HUES6 (cell line): ENCODE data around the gene MAPKAP1.

Source experiments
- H3K27ac ChIP-seq: 2 replicates; pipeline ENCODE4 v1.7.0; 2013; ENCODE audit warnings: low read depth, mild to moderate bottlenecking, low read length, inconsistent platforms
- H3K27me3 ChIP-seq: 2 replicates; pipeline ENCODE4 v1.6.1; 2013; ENCODE audit warnings: low read length; ENCODE audit not compliant: control insufficient read depth, insufficient read depth
- H3K36me3 ChIP-seq: 2 replicates; pipeline ENCODE4 v1.6.1; 2013; ENCODE audit warnings: low read length; ENCODE audit not compliant: control insufficient read depth, insufficient read depth
- H3K4me1 ChIP-seq: 2 replicates; pipeline ENCODE4 v1.6.1; 2013; ENCODE audit warnings: low read length; ENCODE audit not compliant: control insufficient read depth, insufficient read depth
- H3K4me3 ChIP-seq: 2 replicates; pipeline ENCODE4 v1.5.1; 2013; ENCODE audit warnings: low read depth, low read length
- H3K9ac ChIP-seq: one replicate; pipeline ENCODE4 v1.6.1; 2013; ENCODE audit warnings: mild to moderate bottlenecking, low read length
- H3K9me3 ChIP-seq: 2 replicates; pipeline ENCODE4 v1.6.1; 2013; ENCODE audit warnings: low read depth, low read length; ENCODE audit not compliant: control insufficient read depth, insufficient read depth

MAPKAP1 gene

DNA sequence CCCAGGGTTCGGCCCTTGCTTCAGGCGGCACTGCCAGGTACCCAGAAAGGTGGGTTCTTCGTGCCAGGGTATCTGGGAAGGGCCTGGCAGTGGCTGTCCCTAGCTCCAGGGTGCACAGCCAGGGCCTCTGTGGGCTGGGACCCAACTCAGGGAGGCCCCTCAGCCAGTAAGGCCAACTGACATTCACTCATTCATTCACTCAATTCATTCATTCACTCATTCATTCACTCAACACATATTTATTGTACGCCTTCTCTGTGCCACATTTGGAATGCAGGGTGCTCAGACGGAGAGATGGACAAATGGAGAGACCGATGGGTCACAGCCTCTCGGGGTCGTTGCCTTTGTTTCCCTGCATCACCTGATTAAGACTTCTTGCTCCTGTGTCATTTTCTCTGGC, 290.5 kb downstream of the MAPKAP1 start:
- Histone ChIP-seq H3K4me1 (no peaks in the 10 kb centered on the region), H3K27ac (no peak overlapping the region), H3K9ac (no peak overlapping the region), H3K9me3 (no peaks in the 10 kb centered on the region), H3K27me3 (no peaks in the 10 kb centered on the region), H3K36me3 (no peaks in the 10 kb centered on the region), H3K4me3 (no peak overlapping the region)

DNA sequence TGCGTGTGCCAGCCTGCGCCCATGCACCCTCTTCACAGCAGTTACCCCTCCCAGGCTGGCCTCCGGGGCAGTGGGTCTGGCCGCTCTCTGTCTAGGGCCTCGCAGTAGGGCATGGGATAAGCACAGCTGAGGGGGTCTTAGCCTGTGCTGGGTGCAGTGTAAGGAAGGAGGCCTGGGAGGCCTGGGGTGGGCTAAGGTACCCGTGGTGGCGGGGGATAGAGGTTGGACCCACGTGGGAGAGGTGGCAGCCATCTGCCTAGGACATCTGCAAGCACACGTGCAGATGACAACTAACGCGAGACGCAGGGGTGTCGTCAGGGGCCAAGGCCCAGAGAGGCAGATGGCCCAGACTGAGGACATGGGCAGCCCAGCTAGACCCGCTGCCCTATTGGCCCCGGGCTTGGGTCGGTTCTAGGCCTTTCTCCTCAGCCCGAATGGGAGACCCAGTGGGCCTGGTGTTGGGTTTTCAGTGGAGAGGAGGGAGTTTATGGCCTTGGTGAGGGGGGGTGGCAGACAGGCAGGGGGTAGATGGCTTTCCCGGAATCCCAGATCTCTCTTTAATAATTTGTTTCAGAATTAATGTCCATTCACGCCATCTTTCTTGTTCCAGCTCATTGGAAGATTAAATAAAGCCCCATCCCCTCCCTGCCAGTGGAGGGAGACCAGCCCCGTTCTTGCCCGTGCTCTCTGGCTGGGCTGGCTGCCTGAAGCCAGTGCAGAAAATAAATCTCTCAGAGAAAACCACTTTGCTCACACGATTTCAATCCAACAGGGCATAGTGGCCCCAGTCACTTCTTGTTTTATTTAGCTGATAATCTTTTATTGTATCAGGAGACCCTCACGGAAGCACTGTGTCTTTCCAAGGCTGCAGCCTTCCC, 291.2 kb downstream of the MAPKAP1 start:
- Histone ChIP-seq H3K9ac (no peak overlapping the region), H3K27ac (no peak overlapping the region), H3K27me3 (no peaks in the 10 kb centered on the region), H3K9me3 (no peaks in the 10 kb centered on the region), H3K36me3 (no peaks in the 10 kb centered on the region), H3K4me3 (no peak overlapping the region), H3K4me1 (no peaks in the 10 kb centered on the region)

DNA sequence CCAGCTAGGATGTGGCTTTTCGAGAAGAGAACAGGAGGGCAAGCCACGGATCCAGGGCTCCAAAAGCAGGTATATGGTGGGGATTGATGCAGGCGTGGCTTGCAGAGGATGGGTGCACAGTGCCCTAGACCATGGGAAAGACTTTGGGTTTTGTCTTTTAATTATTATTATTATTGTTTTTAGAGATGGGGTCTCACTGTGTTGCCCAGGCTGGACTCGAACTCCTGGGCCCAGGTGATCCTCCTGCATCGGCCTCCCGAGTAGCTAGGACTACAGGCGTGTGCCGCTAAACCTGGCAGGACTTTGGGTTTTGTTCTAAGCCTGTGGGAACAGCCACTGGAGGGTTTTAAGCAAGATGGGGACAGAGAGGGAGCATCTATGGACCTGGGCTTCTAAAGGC, 293.4 kb downstream of the MAPKAP1 start:
- Histone ChIP-seq H3K36me3 (no peaks in the 10 kb centered on the region), H3K9me3 (no peaks in the 10 kb centered on the region), H3K27me3 (peaks cover 2% of the 10 kb centered on the region), H3K4me3 (no peak overlapping the region), H3K4me1 (no peaks in the 10 kb centered on the region), H3K9ac (no peak overlapping the region), H3K27ac (no peak overlapping the region)

DNA sequence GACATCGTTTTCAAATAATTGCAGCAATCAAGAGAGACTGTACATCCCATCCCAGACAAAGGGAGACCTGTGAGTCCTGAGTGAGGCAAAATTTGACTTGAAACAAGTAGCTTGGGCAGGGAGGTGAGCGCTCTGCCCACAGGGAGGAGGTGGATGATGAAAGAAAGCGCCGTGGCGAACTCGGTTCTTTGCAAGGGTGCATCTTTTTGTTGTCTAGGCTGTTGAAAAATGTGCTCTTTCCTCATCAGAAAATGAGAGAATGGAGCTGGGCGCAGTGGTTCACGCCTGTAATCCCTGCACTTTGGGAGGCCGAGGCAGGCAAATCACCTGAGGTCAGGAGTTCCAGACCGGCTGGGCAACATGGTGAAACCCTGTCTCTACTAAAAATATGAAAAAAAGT, 294.8 kb downstream of the MAPKAP1 start:
- Histone ChIP-seq H3K27me3 (peaks cover 12% of the 10 kb centered on the region), H3K36me3 (no peaks in the 10 kb centered on the region), H3K27ac (no peak overlapping the region), H3K4me3 (no peak overlapping the region), H3K9ac (no peak overlapping the region), H3K4me1 (peaks cover 4% of the 10 kb centered on the region; the same call in 1 of the 2 replicates), H3K9me3 (no peaks in the 10 kb centered on the region)

DNA sequence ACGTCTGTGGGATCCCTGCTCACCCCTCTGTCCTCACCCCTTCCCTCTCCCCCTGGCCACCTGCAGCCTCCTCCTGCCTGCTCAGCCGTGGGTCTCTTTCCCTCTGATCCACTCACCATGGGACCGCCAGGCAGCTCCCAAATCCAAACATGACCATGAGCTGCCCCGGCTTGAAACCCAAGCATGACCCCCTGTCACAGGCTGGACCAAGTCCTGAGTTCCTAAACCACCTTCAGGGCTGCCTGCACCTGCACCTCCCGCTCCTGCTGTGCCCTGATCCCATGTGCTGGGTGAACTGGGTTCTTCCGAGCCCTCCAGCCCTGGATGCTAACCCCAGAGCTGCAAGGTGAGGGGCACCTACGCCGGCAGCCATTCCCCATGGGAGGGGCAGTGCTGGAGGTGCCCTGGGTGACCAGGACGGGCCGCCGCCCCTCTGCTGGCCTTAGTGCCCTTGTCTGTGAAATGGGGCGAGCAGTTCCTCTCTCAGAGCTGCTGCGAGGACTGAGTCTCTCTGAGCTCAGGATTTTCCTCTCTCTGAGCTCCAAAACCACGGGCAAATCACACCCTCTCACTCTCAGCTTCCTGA, 295.7 kb downstream of the MAPKAP1 start:
- no peak overlapping the region for H3K4me3 ChIP-seq
- H3K4me1 ChIP-seq: peaks cover 4% of the 10 kb centered on the region; the same call in 1 of the 2 replicates
- H3K27ac ChIP-seq: no peak overlapping the region
- no peaks in the 10 kb centered on the region for H3K9me3 ChIP-seq
- H3K9ac ChIP-seq: no peak overlapping the region
- H3K27me3 ChIP-seq: peaks cover 18% of the 10 kb centered on the region
- no peaks in the 10 kb centered on the region for H3K36me3 ChIP-seq

DNA sequence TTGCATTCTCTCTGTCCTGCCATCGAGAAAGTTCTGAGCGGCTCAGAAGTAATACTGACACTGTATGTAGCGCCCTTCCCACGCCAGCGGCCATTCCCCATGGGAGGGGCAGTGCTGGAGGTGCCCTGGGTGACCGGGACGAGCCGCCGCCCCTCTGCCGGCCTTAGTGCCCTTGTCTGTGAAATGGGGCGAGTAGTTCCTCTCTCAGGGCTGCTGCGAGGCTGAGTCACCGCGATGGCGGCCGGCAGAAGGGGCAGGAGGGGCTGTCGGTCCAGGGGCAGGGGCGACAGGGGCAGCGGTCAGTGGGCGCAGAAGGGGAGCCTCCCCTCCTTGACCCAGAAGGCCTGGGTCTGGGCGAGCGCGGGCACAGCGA, 296.5 kb downstream of the MAPKAP1 start:
- Histone ChIP-seq H3K27me3 (peaks cover 18% of the 10 kb centered on the region), H3K36me3 (no peaks in the 10 kb centered on the region), H3K27ac (no peak overlapping the region), H3K4me1 (peaks cover 4% of the 10 kb centered on the region; the same call in 1 of the 2 replicates), H3K4me3 (no peak overlapping the region), H3K9ac (peak overlapping the region; percentile 22), H3K9me3 (no peaks in the 10 kb centered on the region)

DNA sequence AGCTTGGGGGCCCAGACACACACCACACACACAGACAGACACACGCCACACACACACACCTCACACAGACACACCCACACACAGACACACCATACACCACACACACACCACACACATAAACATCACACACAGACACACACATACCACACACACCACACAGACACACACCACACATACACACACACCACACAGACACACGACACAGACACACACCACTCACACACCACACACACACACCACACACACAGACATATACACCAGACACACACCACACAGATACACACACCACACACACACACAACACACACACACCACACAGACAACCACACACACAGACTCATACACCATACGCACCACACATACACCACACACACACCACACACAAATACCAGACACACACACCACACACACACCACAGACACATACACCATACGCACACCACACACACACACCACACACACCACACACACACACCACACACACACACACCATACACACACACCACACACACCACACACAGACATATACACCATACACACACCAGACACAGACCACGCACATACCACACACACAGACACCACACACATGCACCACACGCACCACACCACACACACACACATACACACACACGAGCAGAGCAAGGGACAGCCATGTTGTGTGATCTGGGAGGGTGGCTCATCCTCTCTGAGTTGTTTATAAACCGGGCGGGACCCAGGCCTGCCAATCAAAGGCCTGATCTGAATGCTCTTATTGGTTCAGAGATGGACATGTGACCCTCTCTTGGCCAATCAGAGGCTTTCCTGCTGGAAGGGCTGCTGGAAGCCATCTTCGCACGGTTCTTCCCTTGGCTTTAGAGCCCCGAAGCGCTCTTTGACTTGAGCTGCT, 297.1 kb downstream of the MAPKAP1 start:
- Histone ChIP-seq H3K4me3 (no peak overlapping the region), H3K9ac (peak overlapping the region; percentile 22), H3K36me3 (no peaks in the 10 kb centered on the region), H3K4me1 (peaks cover 4% of the 10 kb centered on the region; the same call in 1 of the 2 replicates), H3K27me3 (peaks cover 18% of the 10 kb centered on the region), H3K27ac (no peak overlapping the region), H3K9me3 (no peaks in the 10 kb centered on the region)

DNA sequence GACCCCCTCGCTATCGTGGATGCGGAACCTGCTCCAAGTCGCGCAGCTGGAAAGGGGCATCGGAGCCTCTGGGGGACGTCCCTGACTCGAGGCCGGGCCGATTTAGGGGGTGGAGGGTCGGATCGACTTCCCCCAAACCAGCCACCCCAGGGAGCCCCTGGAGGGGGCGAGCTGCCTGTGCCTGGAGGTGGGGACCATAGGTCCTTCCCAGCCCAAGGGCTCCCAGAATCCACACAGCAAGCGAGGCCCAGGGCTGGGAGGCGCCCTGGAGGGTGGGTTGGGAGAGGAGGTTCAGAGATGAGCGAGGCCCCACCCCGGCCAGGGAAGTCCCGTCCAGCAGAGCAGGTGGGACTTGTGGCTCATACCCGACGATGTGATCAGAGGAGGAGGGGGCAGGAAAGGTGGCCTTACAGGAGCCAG, 297.8 kb downstream of the MAPKAP1 start:
- Histone ChIP-seq H3K9me3 (no peaks in the 10 kb centered on the region), H3K36me3 (no peaks in the 10 kb centered on the region), H3K27ac (no peak overlapping the region), H3K27me3 (peaks cover 18% of the 10 kb centered on the region), H3K4me1 (peaks cover 4% of the 10 kb centered on the region; the same call in 1 of the 2 replicates), H3K9ac (no peak overlapping the region), H3K4me3 (no peak overlapping the region)

DNA sequence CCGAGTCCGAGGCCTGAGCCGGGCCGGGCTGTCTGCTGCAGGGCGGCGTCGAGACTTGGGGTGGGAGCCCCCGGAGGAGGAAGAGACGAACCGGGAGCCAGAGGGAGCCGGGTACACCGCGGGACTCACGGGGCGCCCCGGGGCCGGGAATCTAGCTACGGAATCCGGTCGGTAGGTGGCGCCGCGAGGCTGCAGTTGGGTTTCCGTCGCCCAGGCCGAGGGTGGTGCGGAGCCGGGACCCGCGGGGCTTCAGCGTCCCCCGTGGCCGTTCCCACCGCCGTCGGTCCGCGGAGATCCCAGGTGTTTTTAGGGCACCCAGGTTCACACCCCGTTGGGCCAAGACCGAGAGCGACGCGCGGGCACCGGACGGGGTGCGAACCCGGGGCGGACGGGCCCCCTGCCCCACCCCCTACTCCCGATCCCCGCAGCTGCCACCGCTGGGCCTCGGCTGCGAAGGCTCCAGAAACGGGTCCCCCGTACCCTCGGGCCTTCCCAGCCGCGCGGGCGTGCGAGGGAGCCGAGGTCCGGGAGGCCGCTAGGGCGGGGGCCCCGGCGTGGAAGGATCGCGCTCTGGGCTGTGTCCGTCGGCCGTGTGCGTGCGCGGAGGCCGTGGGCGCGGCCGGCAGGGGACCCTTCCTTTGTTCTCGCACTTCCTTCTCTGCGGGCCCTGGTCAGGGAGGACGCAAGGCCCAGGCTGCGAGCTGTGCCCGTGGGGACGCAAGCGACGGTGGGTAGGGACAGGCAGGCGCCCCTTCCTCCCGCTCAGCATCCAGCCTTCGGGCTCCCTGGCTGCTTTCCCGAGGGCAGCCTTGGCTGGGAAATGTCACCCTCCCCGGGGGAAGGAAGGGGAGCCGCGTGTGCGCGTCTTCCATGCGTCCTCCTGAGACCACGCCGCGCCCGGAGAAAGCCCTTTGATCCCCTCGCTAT, 298.8 kb downstream of the MAPKAP1 start:
- H3K9me3 ChIP-seq: no peaks in the 10 kb centered on the region
- peak overlapping the region; percentile 89 for H3K9ac ChIP-seq
- peak overlapping the region; percentile 62 for H3K4me3 ChIP-seq
- peaks cover 4% of the 10 kb centered on the region; the same call in 1 of the 2 replicates for H3K4me1 ChIP-seq
- peaks cover 18% of the 10 kb centered on the region for H3K27me3 ChIP-seq
- peak overlapping the region; percentile 79; the same call in 1 of the 2 replicates for H3K27ac ChIP-seq
- H3K36me3 ChIP-seq: no peaks in the 10 kb centered on the region

DNA sequence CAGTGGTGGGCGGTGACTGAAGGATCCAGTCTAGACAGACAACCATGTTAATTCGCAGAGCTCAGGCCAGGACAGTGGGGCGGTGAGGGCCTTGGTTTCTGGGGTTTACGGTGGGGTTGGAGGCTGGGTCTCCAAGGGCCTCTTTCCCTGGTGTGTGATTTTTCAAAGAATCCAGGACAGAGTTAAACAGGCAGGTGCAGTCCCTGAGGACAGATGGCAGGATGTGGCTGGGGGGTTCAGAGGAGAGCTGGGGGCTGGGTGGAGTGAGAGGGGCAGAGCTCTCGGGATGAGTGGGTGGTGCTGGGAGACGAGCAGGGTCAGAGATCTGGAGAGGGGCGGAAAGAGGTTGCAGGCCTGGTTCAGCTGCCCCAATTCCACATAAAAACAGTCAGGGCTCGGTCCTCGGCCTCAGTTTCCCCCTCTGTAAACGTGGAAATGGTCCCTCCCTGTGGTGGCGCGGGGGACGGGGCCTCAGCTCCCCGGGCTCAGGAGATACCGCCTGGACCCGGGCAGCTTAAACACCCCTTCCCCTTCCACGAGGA, 299.5 kb downstream of the MAPKAP1 start:
- Histone ChIP-seq H3K9ac (peak overlapping the region; percentile 89), H3K4me3 (peak overlapping the region; percentile 62), H3K4me1 (peaks cover 4% of the 10 kb centered on the region; the same call in 1 of the 2 replicates), H3K9me3 (no peaks in the 10 kb centered on the region), H3K27me3 (peaks cover 18% of the 10 kb centered on the region), H3K27ac (no peak overlapping the region), H3K36me3 (no peaks in the 10 kb centered on the region)
